ENCODE data around the gene MTURN. TPM values are rescaled to one million over a fixed set of nuclear protein-coding genes. Genes with fewer than 3 reads are reported as not detected.

Gene MTURN
- 5.2 and 6.0 TPM in 2 replicates for total RNA-seq

DNA sequence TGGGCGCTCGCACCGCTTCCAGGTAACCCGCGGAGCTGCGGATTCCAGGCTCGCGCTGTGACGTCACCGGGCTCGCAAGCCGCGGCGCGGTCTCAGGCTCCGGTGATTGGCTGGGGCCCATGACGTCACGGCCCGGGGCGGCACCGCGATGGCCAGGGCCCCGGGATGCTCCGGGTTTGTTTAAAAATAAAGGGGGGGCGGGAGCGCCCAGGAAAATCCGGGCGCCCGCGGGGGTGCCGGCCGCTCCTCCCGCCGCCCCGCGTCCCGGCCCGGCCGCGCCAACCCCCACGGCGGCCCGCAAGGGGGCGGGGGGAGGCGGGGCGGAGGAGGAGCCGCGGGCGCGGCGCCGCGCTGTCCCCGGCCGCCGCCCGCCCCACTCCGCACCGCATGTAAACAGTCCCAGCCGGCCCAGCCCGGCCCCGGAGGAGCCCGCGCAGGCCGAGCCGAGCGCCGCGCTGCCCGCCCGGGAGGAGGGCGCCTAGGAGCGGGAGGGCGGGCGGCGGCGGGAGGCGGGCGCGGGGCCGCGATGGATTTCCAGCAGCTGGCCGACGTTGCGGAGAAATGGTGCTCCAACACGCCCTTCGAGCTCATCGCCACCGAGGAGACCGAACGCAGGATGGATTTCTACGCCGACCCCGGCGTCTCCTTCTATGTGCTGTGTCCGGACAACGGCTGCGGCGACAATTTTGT, at the start of gene MTURN:
TSS of gene MTURN (plus strand) at position 376 of the 690 bp plus-strand sequence. CDS start at position 527, 151 bp downstream.

Other genes starting within 250 kb of the MTURN start
- 60.8 and 72.8 TPM in 2 replicates for gene SCRN1, start 145.2 kb upstream of the MTURN start, total RNA-seq
- 8.2 and 13.5 TPM in 2 replicates for gene FKBP14, start 108.3 kb upstream of the MTURN start, total RNA-seq
- gene PLEKHA8, start 106.6 kb upstream of the MTURN start, total RNA-seq = 4.6 and 4.9 TPM in 2 replicates
- 5.7 and 7.9 TPM in 2 replicates for gene ZNRF2, start 149.6 kb downstream of the MTURN start, total RNA-seq

All from mesangial cell (primary cell).